IPS-11a (cell line): ENCODE measurements around the gene STARD7.
"Not testable (repeated sequence)": the region's sequence is repeated elsewhere in the genome, so short reads cannot be mapped to it uniquely, and the experiment has no call there.

ENCODE experiments used
- H3K4me3 ChIP-seq: one replicate; pipeline ENCODE4 v1.5.1; 2013; ENCODE audit warnings: low read depth, low read length, control low read depth

The STARD7 gene

GRCh38 chr2:96236882-96237281 lies 28.3 kb upstream of the STARD7 start:
- H3K4me3 ChIP-seq = no peak overlapping the region

GRCh38 chr2:96233880-96234316 lies 25.3 kb upstream of the STARD7 start:
- no peak overlapping the region for H3K4me3 ChIP-seq

- no peak overlapping the region for H3K4me3 ChIP-seq
Observed at GRCh38 chr2:96233436-96233835, 24.8 kb upstream of the STARD7 start.

GRCh38 chr2:96231316-96231715 lies 22.7 kb upstream of the STARD7 start:
- no peak overlapping the region for H3K4me3 ChIP-seq

- no peak overlapping the region for H3K4me3 ChIP-seq
Observed at GRCh38 chr2:96225016-96225533, 16.4 kb upstream of the STARD7 start.

- H3K4me3 ChIP-seq = not testable (repeated sequence)
Observed at GRCh38 chr2:96221106-96221505, 12.5 kb upstream of the STARD7 start.

- H3K4me3 ChIP-seq = not testable (repeated sequence)
Observed at GRCh38 chr2:96219959-96220358, 11.3 kb upstream of the STARD7 start.

GRCh38 chr2:96218508-96219131 lies 10.0 kb upstream of the STARD7 start:
- no peak overlapping the region for H3K4me3 ChIP-seq

- no peak overlapping the region for H3K4me3 ChIP-seq
Observed at GRCh38 chr2:96214554-96214953, 5.9 kb upstream of the STARD7 start.

GRCh38 chr2:96213379-96213778 lies 4.8 kb upstream of the STARD7 start:
- no peak overlapping the region for H3K4me3 ChIP-seq

GRCh38 chr2:96212339-96212738 lies 3.7 kb upstream of the STARD7 start:
- H3K4me3 ChIP-seq = no peak overlapping the region

- peak overlapping the region; percentile 43 for H3K4me3 ChIP-seq
Observed at GRCh38 chr2:96209729-96210085, 1.1 kb upstream of the STARD7 start.

GRCh38 chr2:96209011-96209728 lies 543 bp upstream of the STARD7 start:
- H3K4me3 ChIP-seq = peak overlapping the region; percentile 80

- peak overlapping the region; percentile 80 for H3K4me3 ChIP-seq
Observed at GRCh38 chr2:96207774-96208142, 869 bp downstream of the STARD7 start.

- peak overlapping the region; percentile 80 for H3K4me3 ChIP-seq
Observed at GRCh38 chr2:96207073-96207773, 1.4 kb downstream of the STARD7 start.

GRCh38 chr2:96205888-96206287 lies 2.7 kb downstream of the STARD7 start:
- H3K4me3 ChIP-seq = no peak overlapping the region

GRCh38 chr2:96204836-96205624 lies 3.6 kb downstream of the STARD7 start:
- no peak overlapping the region for H3K4me3 ChIP-seq

- H3K4me3 ChIP-seq = no peak overlapping the region
Observed at GRCh38 chr2:96203130-96204028, 5.2 kb downstream of the STARD7 start.

GRCh38 chr2:96202152-96202854 lies 6.3 kb downstream of the STARD7 start:
- H3K4me3 ChIP-seq = no peak overlapping the region
